PC-3 (cell line): ENCODE data around the gene MAPK7.

ENCODE experiments used
- EZH2 ChIP-seq: fragments of 300-600 bp; sonication (generic); IDR thresholded peaks from one replicate; pipeline ENCODE4 v1.6.1; 2017; ENCODE audit warnings: antibody characterized with exemption, mild to moderate bottlenecking, low read length; ENCODE audit not compliant: unreplicated experiment
- EZH2phosphoT487 ChIP-seq: fragments of 300-600 bp; sonication (generic); IDR thresholded peaks from 2 replicates; pipeline ENCODE4 v1.6.1; 2018; ENCODE audit warnings: mild to moderate bottlenecking, antibody characterized with exemption, low read length, borderline replicate concordance
- TF ChIP-seq, protein P1 (sequence below): fragments of 300-600 bp; sonication (generic); conservative IDR thresholded peaks from 2 replicates; pipeline ENCODE4 v1.5.1; 2017; ENCODE audit warnings: antibody characterized with exemption, low read depth, mild to moderate bottlenecking, low read length

DNA sequence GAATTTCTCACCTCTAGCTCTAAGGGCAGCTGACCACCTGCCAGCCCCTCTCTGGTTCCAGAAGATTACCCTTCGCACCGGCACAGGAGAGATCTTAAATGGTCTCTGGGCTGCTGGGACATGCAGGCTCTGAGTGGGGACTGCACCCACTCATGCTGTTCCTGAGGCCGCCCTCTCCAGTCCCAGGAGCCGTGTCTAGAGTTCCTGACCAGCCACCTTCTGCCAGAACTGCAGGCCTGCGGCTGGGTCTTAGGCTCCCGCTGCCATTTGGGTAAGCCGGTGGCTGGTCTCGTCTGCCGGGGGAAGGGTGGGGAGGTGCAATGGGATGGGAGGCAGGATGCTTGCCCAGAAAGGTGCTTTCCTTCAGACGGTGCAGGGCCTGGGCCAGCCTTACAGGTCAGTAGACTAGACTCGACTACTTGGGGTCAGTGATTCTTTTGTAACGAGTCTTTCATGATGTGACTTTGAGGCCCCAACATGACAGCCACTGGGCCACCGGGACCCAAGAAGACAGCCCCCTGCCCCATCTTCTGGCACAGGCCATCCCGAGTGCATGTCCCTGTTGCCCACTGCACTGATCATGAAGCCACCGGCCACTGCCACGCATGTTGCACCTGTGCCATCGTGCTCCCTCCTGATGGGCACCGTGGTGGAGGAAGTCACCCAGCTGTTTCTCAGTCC is 42.2 kb upstream of the MAPK7 start:
- TF ChIP-seq EZH2 = no peak
- TF ChIP-seq, protein P1, sequence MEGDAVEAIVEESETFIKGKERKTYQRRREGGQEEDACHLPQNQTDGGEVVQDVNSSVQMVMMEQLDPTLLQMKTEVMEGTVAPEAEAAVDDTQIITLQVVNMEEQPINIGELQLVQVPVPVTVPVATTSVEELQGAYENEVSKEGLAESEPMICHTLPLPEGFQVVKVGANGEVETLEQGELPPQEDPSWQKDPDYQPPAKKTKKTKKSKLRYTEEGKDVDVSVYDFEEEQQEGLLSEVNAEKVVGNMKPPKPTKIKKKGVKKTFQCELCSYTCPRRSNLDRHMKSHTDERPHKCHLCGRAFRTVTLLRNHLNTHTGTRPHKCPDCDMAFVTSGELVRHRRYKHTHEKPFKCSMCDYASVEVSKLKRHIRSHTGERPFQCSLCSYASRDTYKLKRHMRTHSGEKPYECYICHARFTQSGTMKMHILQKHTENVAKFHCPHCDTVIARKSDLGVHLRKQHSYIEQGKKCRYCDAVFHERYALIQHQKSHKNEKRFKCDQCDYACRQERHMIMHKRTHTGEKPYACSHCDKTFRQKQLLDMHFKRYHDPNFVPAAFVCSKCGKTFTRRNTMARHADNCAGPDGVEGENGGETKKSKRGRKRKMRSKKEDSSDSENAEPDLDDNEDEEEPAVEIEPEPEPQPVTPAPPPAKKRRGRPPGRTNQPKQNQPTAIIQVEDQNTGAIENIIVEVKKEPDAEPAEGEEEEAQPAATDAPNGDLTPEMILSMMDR = no peak
- no peak for TF ChIP-seq EZH2phosphoT487
